Endothelial cell of hepatic sinusoid (primary cell): Measurements from ENCODE around the gene INPP4B.
"Not testable (repeated sequence)": the region's sequence is repeated elsewhere in the genome, so short reads cannot be mapped to it uniquely, and the experiment has no call there.

ENCODE experiments used
- in situ Hi-C: cut with HindIII; loops from 2 replicates; pipeline ENCODE4 v1.10.0; 2017; ENCODE audit warnings: low sequenced_read_pairs

The INPP4B gene

DNA sequence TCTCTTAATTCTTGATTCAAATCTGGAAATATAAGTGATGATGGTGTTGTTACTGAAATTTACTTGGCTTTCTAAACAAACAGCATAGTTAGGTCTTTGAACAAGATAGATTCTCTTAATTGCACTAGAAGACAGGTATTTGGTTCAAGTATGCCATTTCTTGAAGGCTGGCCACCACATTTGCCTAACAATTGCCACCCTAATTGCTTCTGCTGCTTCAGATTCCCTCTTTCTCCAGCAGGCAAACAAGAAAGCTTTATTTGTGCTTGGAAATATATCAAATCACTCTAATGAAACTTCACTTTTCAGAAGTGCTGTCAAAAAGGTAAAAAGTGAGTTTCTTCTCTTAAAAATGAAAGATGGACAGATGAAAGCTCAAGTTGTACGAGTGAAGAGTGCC is 418.6 kb downstream of the INPP4B start:
- in situ Hi-C loops, result no loop called here

DNA sequence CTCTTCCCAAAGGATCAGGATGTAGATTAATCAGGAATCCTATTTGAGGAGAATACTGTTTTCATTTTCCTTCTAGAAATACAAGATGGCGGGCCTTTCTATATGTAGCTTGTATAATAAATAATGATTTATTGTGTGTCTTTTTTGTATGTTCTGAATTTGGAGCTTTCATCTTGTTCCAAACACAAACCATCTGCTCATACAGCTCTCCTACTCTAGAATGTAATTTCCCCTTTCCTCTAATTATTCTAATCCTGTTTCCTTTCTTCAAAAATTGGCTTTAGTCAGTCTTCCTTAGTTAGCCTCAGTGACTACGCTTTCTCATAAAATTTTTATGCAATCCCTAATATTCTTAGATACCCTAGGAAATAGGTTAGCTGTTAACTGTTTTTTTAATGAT is 422.2 kb downstream of the INPP4B start:
- in situ Hi-C loops, result no loop called here

GRCh38 chr4:142420311-142421095 is 425.6 kb downstream of the INPP4B start:
- in situ Hi-C loops, result no loop called here

DNA sequence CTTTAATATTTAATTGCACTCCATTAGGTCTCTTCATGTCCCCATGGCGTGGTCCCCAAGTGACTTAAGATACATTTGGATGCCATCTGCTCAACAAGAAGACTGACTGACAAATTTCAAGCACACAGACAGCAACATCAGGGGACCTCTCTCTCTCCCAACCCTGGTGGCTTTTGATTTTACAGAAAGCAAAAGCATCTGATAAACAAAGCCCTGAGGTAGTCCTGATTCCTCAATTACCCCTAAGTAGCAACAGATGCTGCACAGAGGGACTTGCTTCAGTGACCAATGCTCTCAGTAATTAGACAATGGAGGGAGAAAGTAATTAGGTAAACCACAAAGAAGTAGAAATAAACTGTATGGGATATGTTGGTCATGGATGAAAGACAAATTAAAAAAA is 426.4 kb downstream of the INPP4B start:
- in situ Hi-C loops, result no loop called here

DNA sequence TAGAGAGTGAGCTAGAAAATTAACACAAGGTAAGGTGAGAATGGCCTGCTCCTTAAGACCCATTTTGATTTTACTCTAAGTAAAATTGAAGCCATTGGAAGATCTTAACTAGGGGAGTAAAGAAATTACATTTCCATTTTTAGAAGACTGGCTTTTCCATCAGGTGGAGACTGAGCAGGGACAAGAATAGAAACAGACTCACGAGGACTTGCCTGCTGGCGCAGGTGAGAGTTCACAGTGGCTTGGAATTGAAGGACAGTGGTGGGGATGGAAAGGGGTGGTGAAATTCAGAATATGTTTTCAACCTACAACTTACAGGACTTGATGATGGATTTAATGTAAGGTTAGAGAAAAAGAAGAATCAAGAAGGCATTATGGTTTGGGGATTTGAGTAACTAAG is 427.4 kb downstream of the INPP4B start:
- in situ Hi-C loops, result no loop called here

- in situ Hi-C loops, result no loop called here
These were observed 429.3 kb downstream of the INPP4B start for GRCh38 chr4:142416711-142417275.

DNA sequence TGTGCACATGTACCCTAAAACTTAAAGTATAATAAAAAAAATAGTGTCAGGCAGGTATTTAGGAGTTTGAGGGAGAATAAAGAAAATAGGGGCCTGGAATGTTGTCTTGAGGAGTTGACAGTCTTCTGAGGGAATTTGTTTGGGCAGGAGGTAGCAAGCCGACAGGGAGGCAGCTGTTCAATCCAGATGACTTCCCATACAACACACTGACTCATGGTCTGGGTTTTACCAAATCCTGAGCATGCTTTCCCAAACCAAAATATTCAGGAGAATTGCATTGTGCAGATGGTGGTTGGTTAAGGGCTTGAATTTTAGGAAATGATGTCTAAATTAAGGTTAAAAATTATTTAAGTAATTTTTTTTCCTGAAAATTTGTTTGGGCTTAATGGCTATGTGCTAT is 430.0 kb downstream of the INPP4B start:
- in situ Hi-C loops, result no loop called here

GRCh38 chr4:142414366-142414990 is 431.6 kb downstream of the INPP4B start:
- in situ Hi-C loops, result no loop called here

DNA sequence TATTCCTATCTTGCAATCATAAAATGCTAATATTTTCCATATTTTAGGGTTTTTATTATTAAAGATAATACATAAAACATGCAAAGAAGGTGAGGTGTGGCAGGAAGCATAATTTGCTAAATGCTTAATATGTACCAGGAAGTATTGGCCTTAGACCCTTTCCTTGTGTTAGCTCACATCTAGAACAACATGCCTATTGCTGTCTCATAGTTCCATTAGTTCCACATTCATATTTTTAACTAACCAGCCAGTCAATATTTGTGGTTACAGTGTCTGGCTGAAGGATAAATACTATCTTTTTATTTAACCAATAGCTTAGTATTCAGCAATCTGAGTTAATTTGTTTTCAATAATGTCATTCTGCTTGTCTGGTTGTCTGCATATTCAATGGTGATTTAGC is 432.6 kb downstream of the INPP4B start:
- in situ Hi-C loops, result no loop called here

DNA sequence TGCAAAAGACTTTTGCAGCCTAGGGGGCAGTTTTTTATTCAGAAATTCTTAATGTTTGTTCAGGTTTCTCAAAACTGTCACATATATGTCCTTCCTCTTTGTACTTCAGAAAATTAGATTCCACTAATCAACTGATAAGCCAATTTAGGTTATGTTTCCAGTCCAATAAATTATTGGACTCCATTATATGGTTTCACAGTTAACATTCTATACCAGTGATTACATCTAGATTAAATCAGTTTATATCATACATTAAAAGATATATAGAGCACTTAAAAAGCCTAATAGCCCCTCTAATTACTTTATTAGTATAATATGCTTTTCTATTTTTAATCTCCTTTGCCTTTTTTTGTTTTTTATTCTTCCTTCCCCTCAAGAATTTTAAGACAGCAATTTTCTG is 434.1 kb downstream of the INPP4B start:
- in situ Hi-C loops, result no loop called here

GRCh38 chr4:142408003-142408441 is 438.1 kb downstream of the INPP4B start:
- in situ Hi-C loops, result no loop called here

- in situ Hi-C loops, result no loop called here
These were observed 438.5 kb downstream of the INPP4B start for GRCh38 chr4:142407596-142407995.

- in situ Hi-C loops, result no loop called here
These were observed 439.1 kb downstream of the INPP4B start for GRCh38 chr4:142406917-142407501.

DNA sequence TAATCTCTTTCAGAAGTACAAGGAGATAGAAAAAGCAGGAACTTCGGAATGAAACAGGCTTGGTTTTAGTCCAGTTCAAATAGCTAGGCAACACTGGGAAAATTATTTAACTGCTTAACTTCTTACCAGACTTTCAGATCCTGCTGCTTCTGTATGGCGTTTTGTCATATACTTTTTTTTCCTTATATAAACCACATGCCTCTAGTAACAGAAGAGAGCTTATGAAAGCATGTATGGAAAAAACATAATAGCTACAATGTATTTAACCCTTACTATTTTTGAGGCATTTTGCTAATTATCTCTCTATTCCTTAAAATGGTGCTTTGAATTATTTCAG is 439.6 kb downstream of the INPP4B start:
- in situ Hi-C loops, result no loop called here

GRCh38 chr4:142405695-142406498 is 440.2 kb downstream of the INPP4B start:
- in situ Hi-C loops, result no loop called here

DNA sequence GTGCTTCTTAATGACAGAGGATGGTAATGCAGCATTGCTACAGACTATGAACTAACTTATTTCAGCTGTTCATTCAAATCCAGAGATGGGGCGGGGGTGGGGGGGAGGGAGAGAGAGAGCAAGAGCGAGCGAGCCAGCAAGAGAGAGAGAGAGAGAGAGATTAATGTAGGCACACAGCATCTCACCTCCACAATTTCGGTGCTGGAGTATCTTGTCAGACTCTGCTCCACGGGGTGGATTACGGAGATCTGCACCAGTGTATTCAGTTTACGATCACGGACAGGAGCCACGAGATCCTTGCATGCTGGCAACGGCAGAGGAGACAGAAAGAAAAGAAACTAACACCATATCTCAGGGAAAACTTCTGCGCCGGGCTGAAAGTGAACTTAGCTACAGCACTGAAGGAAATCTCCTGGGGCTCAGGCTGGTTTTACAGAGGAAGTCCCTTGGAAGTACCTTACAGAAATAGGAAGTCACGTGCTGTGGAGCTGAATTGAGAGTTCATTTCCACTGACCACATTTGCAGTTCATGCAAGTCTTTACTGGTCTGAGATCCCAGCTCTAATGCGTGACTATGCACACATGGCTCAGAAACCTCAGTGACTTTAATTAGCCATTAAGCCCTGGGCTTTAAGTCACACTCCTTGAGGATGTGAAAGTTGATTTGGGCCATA is 440.9 kb downstream of the INPP4B start:
- in situ Hi-C loops, result no loop called here

DNA sequence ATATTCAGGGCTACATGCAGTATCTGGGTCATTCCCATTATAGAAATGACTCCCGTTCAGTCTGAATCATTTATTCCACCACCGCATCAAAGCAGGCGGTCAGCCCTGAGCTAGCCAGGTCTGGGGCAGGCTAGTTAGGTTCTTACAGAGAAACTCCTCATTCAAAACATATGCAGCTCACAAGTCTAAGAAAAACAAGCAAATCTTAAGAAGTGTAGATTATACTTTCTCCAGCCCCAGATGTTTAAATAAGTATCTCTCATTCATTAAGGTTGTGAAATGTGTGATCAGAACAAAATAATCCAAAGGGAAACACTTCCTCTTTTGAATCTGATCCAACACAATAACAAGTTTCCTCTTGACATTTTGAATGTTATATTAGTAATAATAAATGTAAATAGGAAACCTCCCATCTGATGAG is 441.9 kb downstream of the INPP4B start:
- in situ Hi-C loops, result no loop called here

DNA sequence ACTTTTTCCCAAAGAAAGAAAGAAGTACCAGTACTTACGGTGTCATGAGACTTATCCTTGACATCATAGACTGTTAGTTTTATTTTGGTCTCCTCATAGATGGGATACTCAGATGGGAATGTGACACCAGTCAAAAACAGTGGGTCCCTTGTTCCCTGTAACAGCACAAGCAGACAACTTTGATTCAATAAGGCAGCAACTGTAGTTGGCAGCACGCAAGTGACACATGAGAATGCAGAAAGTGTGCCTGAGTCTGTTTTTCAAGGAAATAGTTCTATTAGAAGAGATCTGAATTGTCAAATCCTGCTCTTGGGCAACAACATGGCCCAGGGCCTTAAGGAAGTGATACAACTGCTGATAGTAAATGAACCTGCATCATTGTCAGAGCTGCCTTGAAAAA is 443.2 kb downstream of the INPP4B start:
- in situ Hi-C loops, result no loop called here

DNA sequence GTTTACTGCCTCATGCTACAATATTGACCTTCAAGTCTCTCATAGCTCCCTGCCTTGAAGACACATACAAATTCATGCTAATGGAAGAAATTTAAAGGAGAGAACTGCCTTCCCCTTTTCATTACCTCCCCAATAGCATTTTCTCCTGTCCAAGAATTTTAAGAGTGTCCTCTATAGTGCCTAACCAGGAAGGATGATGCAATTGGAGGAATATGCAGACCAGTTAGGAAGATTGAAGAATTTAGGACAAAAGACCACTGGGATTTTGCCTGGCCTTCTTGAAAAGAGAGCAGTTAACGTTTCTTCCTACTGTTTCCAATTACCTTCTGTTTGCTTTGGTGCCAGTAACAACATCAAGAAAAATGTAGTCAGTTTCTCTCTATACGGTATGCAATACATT is 443.9 kb downstream of the INPP4B start:
- in situ Hi-C loops, result no loop called here

DNA sequence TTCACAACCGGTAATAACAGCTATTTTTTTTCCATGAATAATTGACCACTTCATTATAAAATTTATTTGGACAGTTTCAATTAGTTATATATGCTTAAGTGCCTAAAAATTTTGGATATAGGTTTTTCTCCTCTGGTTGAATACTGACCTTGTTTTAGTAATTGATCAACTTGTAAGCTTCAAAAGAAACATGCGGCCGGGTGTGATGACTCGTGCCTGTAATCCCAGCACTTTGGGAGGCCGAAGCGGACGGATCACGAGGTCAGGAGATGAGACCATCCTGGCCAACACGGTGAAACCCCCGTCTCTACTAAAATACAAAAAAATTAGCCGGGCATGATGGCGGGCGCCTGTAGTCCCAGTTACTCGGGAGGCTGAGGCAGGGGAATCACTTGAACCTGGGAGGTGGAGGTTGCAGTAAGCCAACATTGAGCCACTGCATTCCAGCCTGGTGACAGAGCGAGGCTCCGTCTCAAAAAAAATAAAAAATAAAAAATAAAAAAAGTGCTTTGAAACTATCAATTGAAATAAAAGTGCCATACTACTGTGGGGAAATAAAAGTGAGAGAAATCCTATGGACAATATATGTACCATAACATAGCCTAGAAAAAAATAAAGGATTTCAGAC is 448.6 kb downstream of the INPP4B start:
- in situ Hi-C loops, result not testable (repeated sequence)
